Psoas muscle (tissue), 8 donors: Measurements from ENCODE around the gene PIWIL1. TPM values are rescaled to one million over a fixed set of nuclear protein-coding genes. Genes with fewer than 3 reads are reported as not detected.

Source experiments
- ATAC-seq, 4 donors: fragments of 200-7000 bp; cut with Tn5 transposase; one replicate each; pipeline ENCODE4 v1.9.1; 2020; ENCODE audit warnings: moderate library complexity in 3 of 4, mild to moderate bottlenecking in 2 of 4
- DNase-seq, 2 donors: peaks; one replicate each; pipeline ENCODE4 v3.0.0-alpha.2; 2020
- H3K27ac ChIP-seq: fragments of 200-600 bp; one replicate; pipeline ENCODE4 v1.8.0; 2022
- H3K27me3 ChIP-seq, 3 donors: fragments of 200-600 bp in 1 of 3; one replicate each; pipeline versions ENCODE4 v1.6.1 to v1.8.0; 2013 to 2022; ENCODE audit warnings: low read length in 2 of 3, mild to moderate bottlenecking in 2 of 3, moderate library complexity in 1 of 3; ENCODE audit not compliant: insufficient read depth in 3 of 3
- H3K36me3 ChIP-seq, 2 donors: fragments of 200-600 bp in 1 of 2; one replicate each; pipeline versions ENCODE4 v1.6.1 to v1.8.0; 2013 to 2022; ENCODE audit warnings: low read depth in 1 of 2, mild to moderate bottlenecking in 1 of 2, moderate library complexity in 1 of 2; ENCODE audit not compliant: insufficient read depth in 1 of 2
- H3K4me1 ChIP-seq: fragments of 200-600 bp; one replicate; pipeline ENCODE4 v1.8.0; 2022
- H3K4me3 ChIP-seq: fragments of 200-600 bp; one replicate; pipeline ENCODE4 v1.8.0; 2022; ENCODE audit warnings: mild to moderate bottlenecking
- H3K9me3 ChIP-seq: fragments of 200-600 bp; one replicate; pipeline ENCODE4 v1.8.0; 2022
- WGBS, 3 donors: extraction: QIAGEN DNeasy Blood & Tissue Kit; methylation state at CpG; one replicate each; pipeline versions ENCODE4 v1.1.6 to v1.1.7; 2013; 5-methylcytosine and 5-hydroxymethylcytosine counted together
- intact Hi-C, 2 donors: fragments of 100-400 bp; cut with DNase I; formaldehyde crosslinking; loops; one replicate each; pipeline versions ENCODE4 v1.11.0 to v1.14.2; 2022
- polyA plus RNA-seq, 3 donors: library from polyadenylated mRNA; stranded (reverse); fragments of 200-250 nt; gene quantifications; one replicate each; pipeline ENCODE4 v1.2.3, GENCODE V29; 2013
- total RNA-seq, 4 donors: library from RNA; stranded (reverse); fragmentation: NEBNext Ultra II Directional in 2 of 4; extraction: Animal tissue kit (Norgen Biotek cat#: 25700) in 2 of 4; gene quantifications; one replicate each; pipeline versions ENCODE4 v1.2.1 to v1.2.4, GENCODE V29; 2021 to 2023
- TF ChIP-seq, protein P1 (sequence below): fragments of 200-600 bp; IDR thresholded peaks from one replicate; pipeline ENCODE4 v1.8.0; 2022; ENCODE audit warnings: antibody characterized with exemption
- donor health status: healthy with polysubstance abuse.
- donor health status: DM: no; HTN: no; CAD: no; lungs with moderate emphysema.
- donor health status: Bipolar disorder and iron deficiency.
- donor health status: healthy.
- donor health status: DM: yes; HTN: yes; CAD: no.
- donor health status: DM: no; HTN: no; CAD: no.
- donor health status: DM: no; HTN: no; CAD: no.
- donor health status: DM: yes; HTN: yes; CAD: no.

The PIWIL1 gene
- total and polyA plus RNA-seq, 7 donors: not detected

GRCh38 chr12:130375296-130376287 is 37.9 kb downstream of the PIWIL1 start:
- 58 to 70% (median 60%) methylated on average over 13 of the region's 13 CpGs for WGBS, 3 donors
- peaks cover 0 to 5% (median 0%) of the 10 kb centered on the region in 3 donors for H3K27me3 ChIP-seq
- H3K36me3 ChIP-seq: no peaks in the 10 kb centered on the region
- intact Hi-C loops: no loop called here
- H3K4me1 ChIP-seq: no peaks in the 10 kb centered on the region
- no peak for ATAC-seq
- DNase-seq: no peak
- TF ChIP-seq, protein P1, sequence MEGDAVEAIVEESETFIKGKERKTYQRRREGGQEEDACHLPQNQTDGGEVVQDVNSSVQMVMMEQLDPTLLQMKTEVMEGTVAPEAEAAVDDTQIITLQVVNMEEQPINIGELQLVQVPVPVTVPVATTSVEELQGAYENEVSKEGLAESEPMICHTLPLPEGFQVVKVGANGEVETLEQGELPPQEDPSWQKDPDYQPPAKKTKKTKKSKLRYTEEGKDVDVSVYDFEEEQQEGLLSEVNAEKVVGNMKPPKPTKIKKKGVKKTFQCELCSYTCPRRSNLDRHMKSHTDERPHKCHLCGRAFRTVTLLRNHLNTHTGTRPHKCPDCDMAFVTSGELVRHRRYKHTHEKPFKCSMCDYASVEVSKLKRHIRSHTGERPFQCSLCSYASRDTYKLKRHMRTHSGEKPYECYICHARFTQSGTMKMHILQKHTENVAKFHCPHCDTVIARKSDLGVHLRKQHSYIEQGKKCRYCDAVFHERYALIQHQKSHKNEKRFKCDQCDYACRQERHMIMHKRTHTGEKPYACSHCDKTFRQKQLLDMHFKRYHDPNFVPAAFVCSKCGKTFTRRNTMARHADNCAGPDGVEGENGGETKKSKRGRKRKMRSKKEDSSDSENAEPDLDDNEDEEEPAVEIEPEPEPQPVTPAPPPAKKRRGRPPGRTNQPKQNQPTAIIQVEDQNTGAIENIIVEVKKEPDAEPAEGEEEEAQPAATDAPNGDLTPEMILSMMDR: no peak
- no peak overlapping the region for H3K27ac ChIP-seq
- H3K9me3 ChIP-seq: no peaks in the 10 kb centered on the region
- no peak overlapping the region for H3K4me3 ChIP-seq

DNA sequence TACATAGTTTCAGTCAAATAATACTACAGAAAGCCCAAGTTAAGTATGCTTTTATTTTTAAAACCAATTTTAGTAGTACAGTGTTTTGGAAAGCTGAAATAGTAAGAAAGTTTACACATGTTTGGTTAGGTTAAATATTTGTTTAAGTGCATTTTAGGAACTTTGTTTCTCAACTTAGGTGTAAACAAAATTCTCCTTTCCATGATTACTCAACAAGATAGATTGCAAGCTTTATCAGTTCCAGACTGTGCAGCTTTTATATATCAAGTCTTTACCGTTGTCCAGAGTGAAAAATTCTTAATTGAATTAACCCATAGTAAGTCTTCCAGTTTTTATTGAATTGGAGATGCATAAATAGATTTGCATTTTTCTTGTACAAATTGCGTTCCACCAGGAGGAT is 45.1 kb downstream of the PIWIL1 start:
- Histone ChIP-seq H3K4me3 (no peak overlapping the region), H3K27me3 (no peaks in the 10 kb centered on the region), H3K27ac (no peak overlapping the region), H3K4me1 (no peaks in the 10 kb centered on the region), H3K9me3 (no peaks in the 10 kb centered on the region), H3K36me3 (no peaks in the 10 kb centered on the region)
- ATAC-seq (no peak), DNase-seq (no peak)
- TF ChIP-seq, protein P1: no peak
- intact Hi-C loops: no loop called here
- WGBS, 3 donors: 50 to 66% (median 54%) methylated on average over 2 of the region's 2 CpGs

DNA sequence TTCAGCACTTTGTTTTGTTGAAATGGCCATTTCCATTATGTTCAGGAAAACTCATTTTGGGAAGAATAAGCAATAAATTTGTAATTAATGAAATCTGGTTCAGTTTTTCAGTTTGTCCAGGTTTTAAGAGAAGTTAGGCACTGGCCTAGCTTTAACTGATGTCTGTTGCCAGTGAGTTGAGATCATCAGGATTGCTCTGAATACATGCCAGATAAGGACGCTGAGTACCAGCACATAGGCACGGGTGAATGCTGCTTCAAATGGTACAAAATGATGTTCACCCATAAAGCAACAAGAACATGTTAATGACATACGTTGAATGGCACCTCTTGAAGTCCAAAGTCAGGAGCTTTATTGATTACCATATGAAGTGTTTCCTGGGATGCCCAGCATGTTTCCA is 46.5 kb downstream of the PIWIL1 start:
- H3K4me1 ChIP-seq: no peaks in the 10 kb centered on the region
- intact Hi-C loops: no loop called here
- no peaks in the 10 kb centered on the region for H3K36me3 ChIP-seq
- no peak for ATAC-seq
- no peak for DNase-seq
- no peak overlapping the region for H3K27ac ChIP-seq
- H3K4me3 ChIP-seq: no peak overlapping the region
- 30 to 45% (median 37%) methylated on average over 3 of the region's 3 CpGs for WGBS, 3 donors
- H3K27me3 ChIP-seq: no peaks in the 10 kb centered on the region
- no peaks in the 10 kb centered on the region for H3K9me3 ChIP-seq
- TF ChIP-seq, protein P1: no peak

DNA sequence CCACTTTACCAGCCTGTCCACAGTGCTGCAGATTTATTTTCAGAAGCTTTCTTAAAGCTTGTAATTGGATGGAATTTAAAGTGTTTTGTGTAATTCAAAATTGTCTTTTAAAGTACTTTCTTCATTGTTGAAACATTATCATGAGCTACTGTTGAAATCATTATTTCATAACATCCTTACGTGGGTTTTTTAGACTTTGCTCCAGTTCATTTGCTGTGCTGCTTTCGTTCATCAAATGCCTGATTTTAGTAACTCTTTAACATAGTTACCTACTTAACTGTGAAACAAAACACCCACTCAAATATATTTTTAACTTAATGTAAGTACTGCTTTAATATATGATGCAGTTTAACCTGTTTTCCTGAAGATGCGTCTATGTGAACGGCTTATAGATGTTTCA is 47.5 kb downstream of the PIWIL1 start:
- intact Hi-C loops: no loop called here
- TF ChIP-seq, protein P1: no peak

More for the DNA sequence above, 47.5 kb downstream of the PIWIL1 start:
- Histone ChIP-seq H3K27ac (no peak overlapping the region), H3K36me3 (no peaks in the 10 kb centered on the region), H3K27me3 (peaks cover 0 to 1% (median 0%) of the 10 kb centered on the region in 3 donors), H3K9me3 (no peaks in the 10 kb centered on the region), H3K4me1 (no peaks in the 10 kb centered on the region), H3K4me3 (no peak overlapping the region)
- 74 to 79% (median 76%) methylated on average over 4 of the region's 4 CpGs for WGBS, 3 donors
- ATAC-seq (no peak), DNase-seq (no peak)
